Trophoblast cell (in vitro differentiated cells and primary cell): ENCODE results near the gene KLK7.

Experiments used
- DNase-seq, 2 donors: peaks; one replicate each; pipeline ENCODE4 v3.0.0-alpha.2; 2016
- H2AFZ ChIP-seq: 2 replicates; pipeline ENCODE4 v1.6.1; 2013; ENCODE audit warnings: low read length, moderate library complexity, mild to moderate bottlenecking; ENCODE audit not compliant: insufficient read depth, poor library complexity
- H2AK5ac ChIP-seq: 2 replicates; pipeline ENCODE4 v1.6.1; 2013; ENCODE audit warnings: mild to moderate bottlenecking, low read length
- H2BK120ac ChIP-seq: 2 replicates; pipeline ENCODE4 v1.6.1; 2013; ENCODE audit warnings: low read length, mild to moderate bottlenecking, moderate library complexity; ENCODE audit not compliant: insufficient read depth, poor library complexity
- H2BK12ac ChIP-seq: 2 replicates; pipeline ENCODE4 v1.6.1; 2013; ENCODE audit warnings: mild to moderate bottlenecking, low read length, moderate library complexity
- H2BK5ac ChIP-seq: 2 replicates; pipeline ENCODE4 v1.6.1; 2013; ENCODE audit warnings: low read length, low read depth, moderate library complexity, mild to moderate bottlenecking; ENCODE audit not compliant: poor library complexity
- H3K14ac ChIP-seq: 2 replicates; pipeline ENCODE4 v1.6.1; 2013; ENCODE audit warnings: mild to moderate bottlenecking, low read length
- H3K18ac ChIP-seq: 2 replicates; pipeline ENCODE4 v1.6.1; 2013; ENCODE audit warnings: mild to moderate bottlenecking, low read length
- H3K23ac ChIP-seq: 2 replicates; pipeline ENCODE4 v1.6.1; 2013; ENCODE audit warnings: low read length
- H3K27ac ChIP-seq: 2 replicates; pipeline ENCODE4 v1.5.1; 2013; ENCODE audit warnings: low read depth, mild to moderate bottlenecking, inconsistent platforms, low read length, moderate library complexity
- H3K27me3 ChIP-seq: 2 replicates; pipeline ENCODE4 v1.6.1; 2013; ENCODE audit warnings: inconsistent platforms, mild to moderate bottlenecking, low read length, moderate library complexity; ENCODE audit not compliant: insufficient read depth
- H3K36me3 ChIP-seq, 2 experiments: 1 replicate in 1 of 2; 2 replicates in 1 of 2; pipeline ENCODE4 v1.6.1; 2013; ENCODE audit warnings: low read length in 2 of 2, mild to moderate bottlenecking in 2 of 2, moderate library complexity in 1 of 2; ENCODE audit not compliant: insufficient read depth in 2 of 2, control insufficient read depth in 1 of 2
- H3K4ac ChIP-seq: 2 replicates; pipeline ENCODE4 v1.6.1; 2013; ENCODE audit warnings: low read depth, mild to moderate bottlenecking, low read length, moderate library complexity
- H3K4me1 ChIP-seq, 2 experiments: 1 replicate in 1 of 2; 2 replicates in 1 of 2; pipeline ENCODE4 v1.6.1; 2013; ENCODE audit warnings: low read length in 2 of 2, mild to moderate bottlenecking in 2 of 2, moderate library complexity in 1 of 2; ENCODE audit not compliant: insufficient read depth in 2 of 2, control insufficient read depth in 1 of 2
- H3K4me2 ChIP-seq: 2 replicates; pipeline ENCODE4 v1.6.1; 2013; ENCODE audit warnings: inconsistent platforms, mild to moderate bottlenecking, low read length, moderate library complexity
- H3K4me3 ChIP-seq: 2 replicates; pipeline ENCODE4 v1.5.1; 2013; ENCODE audit warnings: mild to moderate bottlenecking, low read depth, low read length, inconsistent platforms
- H3K79me1 ChIP-seq: one replicate; pipeline ENCODE4 v1.6.1; 2013; ENCODE audit warnings: low read length
- H3K79me2 ChIP-seq: 2 replicates; pipeline ENCODE4 v1.6.1; 2013; ENCODE audit warnings: low read length, mild to moderate bottlenecking; ENCODE audit not compliant: control insufficient read depth, insufficient read depth, poor library complexity
- H3K9ac ChIP-seq: 2 replicates; pipeline ENCODE4 v1.6.1; 2013; ENCODE audit warnings: mild to moderate bottlenecking, low read length
- H3K9me3 ChIP-seq: 2 replicates; pipeline ENCODE4 v1.6.1; 2013; ENCODE audit warnings: low read depth, mild to moderate bottlenecking, control low read depth, inconsistent platforms, low read length; ENCODE audit not compliant: insufficient read depth
- H4K12ac ChIP-seq: 2 replicates; pipeline ENCODE4 v1.6.1; 2013; ENCODE audit warnings: low read depth, mild to moderate bottlenecking, low read length, moderate library complexity
- H4K8ac ChIP-seq: 2 replicates; pipeline ENCODE4 v1.6.1; 2013; ENCODE audit warnings: low read depth, mild to moderate bottlenecking, low read length, moderate library complexity
- H4K91ac ChIP-seq: one replicate; pipeline ENCODE4 v1.6.1; 2013; ENCODE audit warnings: low read depth, mild to moderate bottlenecking, low read length, moderate library complexity
- WGBS: extraction: QIAGEN DNeasy Blood & Tissue Kit; methylation state at CpG from one replicate; pipeline ENCODE4 v1.1.7; 2013; ENCODE audit warnings: missing lambda C conversion rate; ENCODE audit not compliant: insufficient read length, insufficient coverage; ENCODE audit errors: extremely low coverage; 5-methylcytosine and 5-hydroxymethylcytosine counted together

KLK7 gene

DNA sequence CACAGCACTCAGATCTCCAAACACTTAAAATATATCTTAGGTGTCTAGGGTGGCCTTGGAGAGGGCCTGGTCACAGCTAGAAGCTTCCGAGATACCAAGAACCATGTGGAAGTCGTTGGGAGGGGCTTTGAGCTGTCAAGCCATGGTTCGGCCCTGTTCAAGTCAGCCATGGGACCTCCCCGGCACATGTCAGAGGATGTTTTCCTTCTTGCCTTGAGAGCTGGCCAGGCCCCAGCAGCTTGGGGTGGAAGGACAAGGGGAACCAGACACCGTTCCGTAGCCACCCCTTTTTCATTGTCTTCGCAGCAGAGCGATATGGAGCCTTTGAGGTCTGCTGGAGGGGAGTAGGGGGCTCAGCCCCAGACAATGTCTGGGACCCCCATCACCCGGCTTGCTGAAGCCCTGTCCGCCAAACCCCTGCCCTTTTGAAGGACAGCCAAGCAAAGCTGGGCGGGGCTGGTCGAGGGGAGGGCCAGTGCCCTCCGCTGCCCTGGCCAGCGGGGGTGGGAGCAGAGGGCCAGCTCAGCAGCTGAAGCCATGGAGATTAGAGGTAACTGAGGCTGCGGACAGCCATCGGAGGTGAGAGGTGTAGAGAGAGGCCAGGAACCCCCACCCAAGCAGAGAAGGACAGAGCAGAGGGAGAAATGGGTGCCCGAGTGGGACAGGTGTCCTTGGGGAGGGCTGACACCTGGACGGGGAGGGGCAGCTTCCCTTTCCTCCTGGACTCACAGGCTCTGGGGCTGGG, 42.3 kb upstream of the KLK7 start:
- H3K23ac ChIP-seq = no peak overlapping the region
- H3K27me3 ChIP-seq = no peaks in the 10 kb centered on the region

DNA sequence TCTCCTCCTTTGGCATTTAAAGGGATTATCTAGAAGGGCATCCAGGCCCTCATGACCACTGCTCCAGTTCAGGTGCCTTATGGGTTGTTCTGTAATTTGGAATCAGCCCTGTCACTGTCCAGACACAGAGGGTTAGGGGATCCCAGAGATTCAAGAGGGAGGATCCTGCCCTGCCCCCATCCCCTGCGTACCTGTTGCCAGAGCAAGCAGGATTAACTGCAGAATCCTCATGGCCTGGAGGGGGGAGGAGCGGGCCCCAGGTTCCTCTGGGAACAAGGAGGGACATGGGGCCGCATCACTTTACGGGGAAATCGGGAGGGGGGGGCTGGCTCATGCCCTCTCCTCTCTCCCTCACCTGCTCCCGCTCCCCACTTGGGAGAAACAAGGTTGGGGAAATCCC, 41.7 kb upstream of the KLK7 start:
- no CpG with 5 or more reads among the region's 6 CpGs for WGBS
- no peak overlapping the region for H3K4me3 ChIP-seq
- no peak overlapping the region for H3K9ac ChIP-seq

More for the DNA sequence above, 42.3 kb upstream of the KLK7 start:
- H2AFZ ChIP-seq = no peak overlapping the region
- no peak overlapping the region for H2AK5ac ChIP-seq
- H3K4me1 ChIP-seq = no peaks in the 10 kb centered on the region
- H3K79me1 ChIP-seq = no peaks in the 10 kb centered on the region
- H3K14ac ChIP-seq = no peak overlapping the region
- H3K4me3 ChIP-seq = no peak overlapping the region
- no peak overlapping the region for H3K27ac ChIP-seq
- H3K9me3 ChIP-seq = no peaks in the 10 kb centered on the region
- WGBS = no CpG with 5 or more reads among the region's 18 CpGs
- H3K4me2 ChIP-seq = no peak overlapping the region
- no peak overlapping the region for H3K18ac ChIP-seq
- no peak for DNase-seq
- H4K8ac ChIP-seq = no peak overlapping the region
- no peak overlapping the region for H2BK5ac ChIP-seq
- no peak overlapping the region for H3K4ac ChIP-seq
- H2BK120ac ChIP-seq = no peak overlapping the region
- no peak overlapping the region for H2BK12ac ChIP-seq
- H4K91ac ChIP-seq = no peak overlapping the region
- H3K79me2 ChIP-seq = no peaks in the 10 kb centered on the region
- H3K9ac ChIP-seq = no peak overlapping the region
- no peaks in the 10 kb centered on the region for H3K36me3 ChIP-seq
- H4K12ac ChIP-seq = no peak overlapping the region

GRCh38 chr19:51024924-51025323, 41.2 kb upstream of the KLK7 start:
- Histone ChIP-seq H3K27ac (no peak overlapping the region), H3K27me3 (peaks cover 3% of the 10 kb centered on the region), H3K4ac (no peak overlapping the region), H3K79me1 (no peaks in the 10 kb centered on the region), H3K9me3 (no peaks in the 10 kb centered on the region), H3K4me2 (no peak overlapping the region), H3K14ac (no peak overlapping the region), H3K23ac (no peak overlapping the region), H2BK5ac (no peak overlapping the region), H4K8ac (no peak overlapping the region), H2BK120ac (no peak overlapping the region), H3K9ac (no peak overlapping the region), H4K91ac (no peak overlapping the region), H2BK12ac (no peak overlapping the region), H2AFZ (no peak overlapping the region), H3K79me2 (no peaks in the 10 kb centered on the region), H2AK5ac (no peak overlapping the region), H4K12ac (no peak overlapping the region), H3K18ac (no peak overlapping the region), H3K4me1 (no peaks in the 10 kb centered on the region), H3K36me3 (no peaks in the 10 kb centered on the region), H3K4me3 (no peak overlapping the region)
- WGBS = no CpG with 5 or more reads among the region's 5 CpGs
- DNase-seq = no peak

More for the DNA sequence above, 41.7 kb upstream of the KLK7 start:
- Histone ChIP-seq H2BK120ac (no peak overlapping the region), H2BK5ac (no peak overlapping the region), H3K14ac (no peak overlapping the region), H3K36me3 (no peaks in the 10 kb centered on the region), H4K8ac (no peak overlapping the region), H3K9me3 (no peaks in the 10 kb centered on the region), H3K4ac (no peak overlapping the region), H2AFZ (no peak overlapping the region), H3K4me2 (no peak overlapping the region), H3K79me1 (no peaks in the 10 kb centered on the region), H3K18ac (no peak overlapping the region), H3K23ac (no peak overlapping the region), H3K27ac (no peak overlapping the region), H4K12ac (no peak overlapping the region), H3K27me3 (no peaks in the 10 kb centered on the region), H2BK12ac (no peak overlapping the region), H3K4me1 (no peaks in the 10 kb centered on the region), H2AK5ac (no peak overlapping the region), H3K79me2 (no peaks in the 10 kb centered on the region), H4K91ac (no peak overlapping the region)
- no peak for DNase-seq

DNA sequence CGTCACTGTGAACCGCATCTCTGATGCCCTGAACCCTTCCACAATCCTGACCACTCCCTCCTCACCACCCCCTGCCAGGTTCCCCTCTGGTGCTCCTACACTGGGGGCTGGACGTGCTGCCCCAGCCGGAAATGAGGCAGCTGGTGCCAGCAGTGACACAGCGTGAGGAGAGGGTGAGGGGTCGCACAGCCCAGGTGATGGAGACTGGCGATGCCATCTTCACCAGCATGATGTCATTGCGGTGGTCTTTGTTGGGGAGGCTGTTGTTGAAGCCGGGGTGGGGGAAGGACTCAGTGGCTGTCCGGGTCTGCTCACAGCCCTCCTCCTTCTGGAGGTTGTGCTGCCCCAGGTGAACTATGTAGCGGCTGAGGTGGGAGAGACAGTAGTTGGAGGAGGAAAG, 40.2 kb upstream of the KLK7 start:
- Histone ChIP-seq H3K9me3 (no peaks in the 10 kb centered on the region), H3K79me1 (no peaks in the 10 kb centered on the region), H3K4me3 (no peak overlapping the region), H3K9ac (no peak overlapping the region), H4K91ac (no peak overlapping the region), H3K27me3 (peaks cover 10% of the 10 kb centered on the region), H2BK120ac (no peak overlapping the region), H3K4ac (no peak overlapping the region), H3K36me3 (no peaks in the 10 kb centered on the region), H3K18ac (no peak overlapping the region), H2AK5ac (no peak overlapping the region), H3K14ac (no peak overlapping the region), H2AFZ (no peak overlapping the region), H2BK12ac (no peak overlapping the region), H2BK5ac (no peak overlapping the region), H4K8ac (no peak overlapping the region), H3K27ac (no peak overlapping the region), H3K23ac (no peak overlapping the region), H3K79me2 (no peaks in the 10 kb centered on the region), H3K4me2 (no peak overlapping the region), H3K4me1 (peaks cover 0 to 3% of the 10 kb centered on the region in 2 experiments), H4K12ac (no peak overlapping the region)
- WGBS = no CpG with 5 or more reads among the region's 11 CpGs
- DNase-seq = no peak
